Calu3 (cell line): Measurements from ENCODE around the gene C1orf167. TPM values are rescaled to one million over a fixed set of nuclear protein-coding genes. Genes with fewer than 3 reads are reported as not detected.

Source experiments
- BruUV-seq: library from RNA; stranded (reverse); fragments of 400-500 nt; replicated peaks from 2 replicates; lab custom pipeline; 2021; lab: Mats Ljungman, UMichigan
- CTCF ChIA-PET: fragments of 300-600 bp; sonication (Branson Sonifier 250); formaldehyde crosslinking; loops from one replicate; lab custom pipeline; 2022; ENCODE audit warnings: antibody characterized with exemption; lab: Charles Lee
- DNase-seq: peaks from one replicate; pipeline ENCODE4 v3.0.0; 2022
- H3K27ac Mint-ChIP-seq: one replicate; pipeline ENCODE4 v1.8.0; 2022; ENCODE audit warnings: mixed read lengths; ENCODE audit not compliant: unreplicated experiment
- H3K27me3 Mint-ChIP-seq: one replicate; pipeline ENCODE4 v1.8.0; 2022; ENCODE audit warnings: mixed read lengths; ENCODE audit not compliant: unreplicated experiment
- H3K36me3 Mint-ChIP-seq: one replicate; pipeline ENCODE4 v1.8.0; 2022; ENCODE audit warnings: mild to moderate bottlenecking, moderate library complexity, mixed read lengths; ENCODE audit not compliant: insufficient read depth, unreplicated experiment
- H3K4me1 Mint-ChIP-seq: one replicate; pipeline ENCODE4 v1.8.0; 2022; ENCODE audit warnings: mild to moderate bottlenecking, low read depth, mixed read lengths; ENCODE audit not compliant: unreplicated experiment
- H3K4me3 Mint-ChIP-seq: one replicate; pipeline ENCODE4 v1.8.0; 2022; ENCODE audit warnings: mild to moderate bottlenecking, low read depth, moderate library complexity, mixed read lengths; ENCODE audit not compliant: unreplicated experiment
- H3K9me3 Mint-ChIP-seq: one replicate; pipeline ENCODE4 v1.8.0; 2022; ENCODE audit warnings: low read depth, mixed read lengths; ENCODE audit not compliant: unreplicated experiment
- CTCF ChIP-seq: fragments of 200-600 bp; IDR thresholded peaks from one replicate; pipeline ENCODE4 v1.8.0; 2022; ENCODE audit warnings: antibody characterized with exemption; ENCODE audit not compliant: unreplicated experiment
- intact Hi-C: fragments of 100-400 bp; cut with micrococcal nuclease; formaldehyde crosslinking; loops from one replicate; pipeline ENCODE4 v1.10.0; 2022; ENCODE audit not compliant: unreplicated experiment
- total RNA-seq: library from RNA; stranded (reverse); gene quantifications from 2 replicates; pipeline ENCODE4 v1.2.3, GENCODE V29; 2022

Gene C1orf167
- total RNA-seq, 1 experiment from 2014 or later, result not detected

GRCh38 chr1:11765661-11766428, 3.9 kb downstream of the C1orf167 start:
- no peak overlapping the region for H3K27ac Mint-ChIP-seq
- peaks cover 34% of the 10 kb centered on the region for H3K27me3 Mint-ChIP-seq
- no peaks in the 10 kb centered on the region for H3K9me3 Mint-ChIP-seq
- TF ChIP-seq CTCF, result no peak
- DNase-seq, result no peak
- no TSS peak for BruUV-seq
- intact Hi-C loops, result no loop called here
- no peak overlapping the region for H3K4me3 Mint-ChIP-seq
- CTCF ChIA-PET, result no interaction called here
- H3K4me1 Mint-ChIP-seq, result no peaks in the 10 kb centered on the region
- H3K36me3 Mint-ChIP-seq, result no peaks in the 10 kb centered on the region

- intact Hi-C loops, result no loop called here
- CTCF ChIA-PET, result no interaction called here
- no peak for DNase-seq
- Mint-ChIP-seq H3K27ac (no peak overlapping the region), H3K9me3 (no peaks in the 10 kb centered on the region), H3K4me3 (no peak overlapping the region), H3K27me3 (peaks cover 29% of the 10 kb centered on the region), H3K36me3 (no peaks in the 10 kb centered on the region), H3K4me1 (no peaks in the 10 kb centered on the region)
- TF ChIP-seq CTCF, result no peak
- BruUV-seq, result no TSS peak
Measured at GRCh38 chr1:11766429-11766776, 4.4 kb downstream of the C1orf167 start.

- BruUV-seq, result no TSS peak
- Mint-ChIP-seq H3K27ac (no peak overlapping the region), H3K4me3 (no peak overlapping the region), H3K36me3 (no peaks in the 10 kb centered on the region), H3K4me1 (no peaks in the 10 kb centered on the region), H3K27me3 (peaks cover 12% of the 10 kb centered on the region), H3K9me3 (no peaks in the 10 kb centered on the region)
- no peak for TF ChIP-seq CTCF
- DNase-seq, result no peak
- CTCF ChIA-PET, result no interaction called here
- intact Hi-C loops, result no loop called here
Measured at GRCh38 chr1:11767922-11768704, 6.1 kb downstream of the C1orf167 start.

GRCh38 chr1:11768821-11769220, 6.8 kb downstream of the C1orf167 start:
- Mint-ChIP-seq H3K4me3 (no peak overlapping the region), H3K36me3 (no peaks in the 10 kb centered on the region), H3K27me3 (peaks cover 5% of the 10 kb centered on the region), H3K4me1 (no peaks in the 10 kb centered on the region), H3K27ac (no peak overlapping the region), H3K9me3 (no peaks in the 10 kb centered on the region)
- no peak for TF ChIP-seq CTCF
- CTCF ChIA-PET, result no interaction called here
- no TSS peak for BruUV-seq
- DNase-seq, result no peak
- intact Hi-C loops, result no loop called here
